Activated CD4-positive, alpha-beta T cell treated with anti-CD3 and anti-CD28 coated beads, Interleukin-2, Interleukin-4, amounts not matched to agents 100 ng/mL and 50 ng/mL, durations not matched to agents 16 hours and 8 hours (primary cell): ENCODE results near the gene CCDC43.
A peak's percentile ranks its signal among the peaks of the same experiment; 100 is the strongest.
"Not testable (repeated sequence)": the region's sequence is repeated elsewhere in the genome, so short reads cannot be mapped to it uniquely, and the experiment has no call there.

Experiments used
- DNase-seq: peaks from one replicate; pipeline ENCODE4 v3.0.0-alpha.2; 2020; ENCODE audit warnings: low spot score

Gene CCDC43

GRCh38 chr17:44689477-44690217 lies at the start of gene CCDC43:
CCDC43 (minus strand) TSS chr17:44689776; CDS start chr17:44689753, 23 bp downstream.
- peak; percentile 94 for DNase-seq

- DNase-seq = no peak
These were observed 48.8 kb upstream of the CCDC43 start for GRCh38 chr17:44738214-44738906.

- no peak for DNase-seq
These were observed 47.1 kb upstream of the CCDC43 start for GRCh38 chr17:44736551-44737240.

- no peak for DNase-seq
These were observed 44.7 kb upstream of the CCDC43 start for GRCh38 chr17:44734272-44734671.

GRCh38 chr17:44733753-44734152 lies 44.2 kb upstream of the CCDC43 start:
- no peak for DNase-seq

- not testable (repeated sequence) for DNase-seq
These were observed 36.5 kb upstream of the CCDC43 start for GRCh38 chr17:44726121-44726520.

- no peak for DNase-seq
These were observed 32.7 kb upstream of the CCDC43 start for GRCh38 chr17:44722254-44722653.

- no peak for DNase-seq
These were observed 29.9 kb upstream of the CCDC43 start for GRCh38 chr17:44719444-44719843.

GRCh38 chr17:44708401-44709263 lies 19.1 kb upstream of the CCDC43 start, which contains the start of gene DBF4B:
DBF4B (plus strand) TSS chr17:44708665; CDS start chr17:44708821, 156 bp downstream.
- peak; percentile 91 for DNase-seq

GRCh38 chr17:44707755-44708400 lies 18.3 kb upstream of the CCDC43 start:
- no peak for DNase-seq

- DNase-seq = not testable (repeated sequence)
These were observed 10.7 kb upstream of the CCDC43 start for GRCh38 chr17:44700288-44700687.

GRCh38 chr17:44693609-44694008 lies 4.0 kb upstream of the CCDC43 start:
- no peak for DNase-seq

- DNase-seq = peak; percentile 40
These were observed 1.2 kb upstream of the CCDC43 start for GRCh38 chr17:44690746-44691306.

- no peak for DNase-seq
These were observed 700 bp downstream of the CCDC43 start for GRCh38 chr17:44688675-44689476.

GRCh38 chr17:44688200-44688599 lies 1.4 kb downstream of the CCDC43 start:
- no peak for DNase-seq

GRCh38 chr17:44687756-44688155 lies 1.8 kb downstream of the CCDC43 start:
- DNase-seq = no peak

GRCh38 chr17:44683303-44683702 lies 6.3 kb downstream of the CCDC43 start:
- not testable (repeated sequence) for DNase-seq

GRCh38 chr17:44677136-44677535 lies 12.4 kb downstream of the CCDC43 start:
- DNase-seq = no peak

GRCh38 chr17:44673893-44674292 lies 15.7 kb downstream of the CCDC43 start:
- DNase-seq = no peak

- DNase-seq = no peak
These were observed 17.0 kb downstream of the CCDC43 start for GRCh38 chr17:44672479-44673093.
